WERI-Rb-1 (cell line): Measurements from ENCODE around the gene TMEM263.

Source experiments
- DNase-seq: peaks from one replicate; pipeline ENCODE4 v3.0.0-alpha.2; 2020
- H3K27ac ChIP-seq: fragments of 250-450 bp; sonication (Bioruptor Pico); 2 replicates; pipeline ENCODE4 v1.5.1; 2020; ENCODE audit warnings: mild to moderate bottlenecking, moderate library complexity
- H3K27me3 ChIP-seq: fragments of 250-450 bp; sonication (Bioruptor Pico); 2 replicates; pipeline ENCODE4 v1.5.1; 2021; ENCODE audit warnings: mild to moderate bottlenecking, low read depth, moderate library complexity; ENCODE audit not compliant: insufficient read depth, severe bottlenecking
- H3K36me3 ChIP-seq: fragments of 250-450 bp; sonication (Bioruptor Pico); 2 replicates; pipeline ENCODE4 v1.5.1; 2020; ENCODE audit warnings: mild to moderate bottlenecking, moderate library complexity
- H3K4me3 ChIP-seq: 2 replicates; pipeline ENCODE4 v1.5.1; 2011; ENCODE audit warnings: low read depth, mild to moderate bottlenecking, control low read depth, low read length
- H3K9me3 ChIP-seq: fragments of 250-450 bp; sonication (Bioruptor Pico); 2 replicates; pipeline ENCODE4 v1.5.1; 2021; ENCODE audit warnings: mild to moderate bottlenecking, moderate library complexity; ENCODE audit not compliant: severe bottlenecking
- CTCF ChIP-seq: IDR thresholded peaks from 2 replicates; pipeline ENCODE4 v1.5.1; 2011; ENCODE audit warnings: low read depth, mild to moderate bottlenecking, control low read depth, inconsistent platforms, low read length

The TMEM263 gene

GRCh38 chr12:107007411-107007810 is 51.7 kb downstream of the TMEM263 start:
- Histone ChIP-seq H3K36me3 (no peaks in the 10 kb centered on the region; the same call in 1 of the 2 replicates), H3K9me3 (no peaks in the 10 kb centered on the region), H3K4me3 (no peak overlapping the region), H3K27ac (no peak overlapping the region), H3K27me3 (no peaks in the 10 kb centered on the region)
- no peak for TF ChIP-seq CTCF
- no peak for DNase-seq

DNA sequence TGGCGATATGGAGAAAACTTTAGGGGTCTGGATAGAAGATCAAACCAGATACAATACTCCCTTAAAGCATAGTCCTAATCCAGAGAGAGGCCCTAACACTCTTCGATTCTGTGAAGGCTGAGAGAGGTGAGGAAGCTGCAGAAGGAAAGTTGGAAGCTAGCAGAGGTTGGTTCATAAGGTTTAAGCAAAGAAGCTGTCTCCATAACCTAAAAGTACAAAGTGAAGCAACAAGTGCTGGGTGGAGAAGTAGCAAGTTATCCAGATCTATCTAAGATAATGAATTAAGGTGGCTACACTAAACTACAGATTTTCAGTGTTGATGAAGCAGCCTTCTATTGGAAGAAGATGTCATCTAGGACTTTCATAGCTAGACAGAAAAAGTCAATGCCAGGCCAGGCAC is 55.8 kb downstream of the TMEM263 start:
- no peak for TF ChIP-seq CTCF
- Histone ChIP-seq H3K9me3 (no peaks in the 10 kb centered on the region), H3K36me3 (no peaks in the 10 kb centered on the region), H3K4me3 (no peak overlapping the region), H3K27me3 (no peaks in the 10 kb centered on the region), H3K27ac (no peak overlapping the region)
- no peak for DNase-seq

DNA sequence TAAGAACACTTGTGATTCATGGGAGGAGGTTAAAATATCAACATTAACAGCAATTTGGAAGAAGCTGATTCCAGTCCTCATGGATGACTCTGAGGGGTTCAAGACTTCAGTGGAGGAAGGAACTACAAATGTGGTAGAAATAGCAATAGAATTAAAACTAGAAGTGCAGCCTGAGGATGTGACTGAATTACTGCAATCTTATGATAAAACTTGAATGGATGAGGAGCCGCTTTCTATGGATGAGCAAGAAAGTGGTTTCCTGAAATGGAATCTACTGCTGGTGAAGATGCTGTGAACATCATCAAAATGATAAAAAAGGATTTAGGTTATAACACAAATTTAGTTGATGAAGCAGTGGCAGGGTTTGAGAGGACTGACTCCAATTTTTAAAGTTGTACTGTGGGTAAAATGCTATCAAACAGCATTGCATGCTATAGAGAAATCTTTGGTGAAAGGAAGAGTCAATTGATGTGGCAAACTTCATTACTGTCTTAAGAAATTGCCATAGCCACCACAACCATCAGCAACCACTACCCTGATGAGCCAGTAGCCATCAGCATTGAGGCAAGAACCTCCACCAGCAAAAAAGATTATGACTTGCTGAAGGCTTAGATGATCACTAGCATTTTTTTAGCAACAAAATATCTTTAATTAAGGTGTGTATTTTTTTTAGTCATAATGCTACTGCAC is 57.2 kb downstream of the TMEM263 start:
- no peaks in the 10 kb centered on the region for H3K36me3 ChIP-seq
- no peak for TF ChIP-seq CTCF
- H3K4me3 ChIP-seq: no peak overlapping the region
- H3K9me3 ChIP-seq: no peaks in the 10 kb centered on the region
- no peak for DNase-seq
- H3K27ac ChIP-seq: no peak overlapping the region
- H3K27me3 ChIP-seq: no peaks in the 10 kb centered on the region

DNA sequence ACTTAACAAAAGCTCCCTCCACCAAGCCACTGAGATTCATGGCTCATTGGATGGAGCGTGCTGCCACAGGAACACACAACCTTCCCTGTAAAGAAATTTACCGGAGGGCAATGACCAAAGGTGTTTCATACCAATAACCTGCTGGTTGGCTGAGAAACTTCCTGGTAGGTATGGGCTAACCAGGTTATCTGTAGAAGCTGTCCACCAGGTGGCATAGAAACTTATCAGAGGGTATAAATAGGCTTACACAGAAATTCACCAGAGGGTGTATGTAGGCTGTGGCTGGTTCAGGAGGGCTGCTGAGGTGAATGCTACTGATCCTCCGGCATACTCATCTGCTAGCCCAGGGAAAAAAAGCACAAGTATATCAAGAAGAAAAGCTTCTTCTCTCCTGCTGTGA is 58.3 kb downstream of the TMEM263 start:
- no peaks in the 10 kb centered on the region for H3K9me3 ChIP-seq
- no peaks in the 10 kb centered on the region for H3K27me3 ChIP-seq
- peak; percentile 44 for DNase-seq
- H3K4me3 ChIP-seq: no peak overlapping the region
- H3K36me3 ChIP-seq: no peaks in the 10 kb centered on the region
- TF ChIP-seq CTCF: peak; percentile 40
- H3K27ac ChIP-seq: no peak overlapping the region

DNA sequence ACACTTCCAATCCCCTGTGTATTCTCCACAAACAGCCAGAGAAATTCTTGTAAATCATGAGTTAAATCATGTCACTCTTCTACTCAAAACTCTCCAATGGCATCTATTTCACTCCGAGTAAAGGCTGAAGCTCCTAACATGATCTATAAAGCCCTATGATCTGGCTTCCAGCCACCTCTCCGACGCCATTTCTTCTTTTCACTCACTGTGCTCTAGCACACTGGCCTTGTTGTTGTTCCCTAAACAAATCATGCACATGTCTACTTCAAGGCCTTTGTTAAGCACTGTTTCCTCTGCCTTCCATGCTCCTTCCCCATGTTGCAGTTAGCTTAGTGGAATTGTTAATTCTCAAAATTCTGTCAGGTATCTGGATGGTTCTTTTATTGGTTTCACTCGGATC is 61.3 kb downstream of the TMEM263 start:
- Histone ChIP-seq H3K36me3 (no peaks in the 10 kb centered on the region), H3K27ac (no peak overlapping the region), H3K9me3 (no peaks in the 10 kb centered on the region), H3K27me3 (no peaks in the 10 kb centered on the region), H3K4me3 (no peak overlapping the region)
- DNase-seq: no peak
- no peak for TF ChIP-seq CTCF

DNA sequence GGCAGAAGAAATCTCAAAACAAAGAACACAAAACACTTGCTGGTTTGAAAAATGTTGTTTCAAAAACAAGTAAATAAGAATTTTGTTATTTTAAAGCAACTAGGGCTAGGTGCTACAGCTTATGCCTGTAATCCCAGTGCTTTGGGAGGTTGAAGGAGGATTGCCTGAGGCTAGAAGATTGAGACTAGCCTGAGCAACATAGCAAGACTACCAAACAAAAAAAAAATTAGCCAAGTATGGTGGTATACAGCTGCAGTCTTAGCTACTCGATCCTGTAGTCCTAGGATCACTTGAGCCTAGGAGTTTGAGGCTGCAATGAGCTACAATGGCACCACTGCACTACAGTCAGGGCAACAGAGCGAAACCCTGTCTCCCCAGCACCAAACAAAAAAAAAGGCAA is 63.8 kb downstream of the TMEM263 start:
- TF ChIP-seq CTCF: no peak
- H3K4me3 ChIP-seq: no peak overlapping the region
- no peak overlapping the region for H3K27ac ChIP-seq
- no peaks in the 10 kb centered on the region for H3K9me3 ChIP-seq
- no peaks in the 10 kb centered on the region for H3K36me3 ChIP-seq
- H3K27me3 ChIP-seq: no peaks in the 10 kb centered on the region
- DNase-seq: no peak
